ENCODE results near the gene CDCA4.

CDCA4 gene

DNA sequence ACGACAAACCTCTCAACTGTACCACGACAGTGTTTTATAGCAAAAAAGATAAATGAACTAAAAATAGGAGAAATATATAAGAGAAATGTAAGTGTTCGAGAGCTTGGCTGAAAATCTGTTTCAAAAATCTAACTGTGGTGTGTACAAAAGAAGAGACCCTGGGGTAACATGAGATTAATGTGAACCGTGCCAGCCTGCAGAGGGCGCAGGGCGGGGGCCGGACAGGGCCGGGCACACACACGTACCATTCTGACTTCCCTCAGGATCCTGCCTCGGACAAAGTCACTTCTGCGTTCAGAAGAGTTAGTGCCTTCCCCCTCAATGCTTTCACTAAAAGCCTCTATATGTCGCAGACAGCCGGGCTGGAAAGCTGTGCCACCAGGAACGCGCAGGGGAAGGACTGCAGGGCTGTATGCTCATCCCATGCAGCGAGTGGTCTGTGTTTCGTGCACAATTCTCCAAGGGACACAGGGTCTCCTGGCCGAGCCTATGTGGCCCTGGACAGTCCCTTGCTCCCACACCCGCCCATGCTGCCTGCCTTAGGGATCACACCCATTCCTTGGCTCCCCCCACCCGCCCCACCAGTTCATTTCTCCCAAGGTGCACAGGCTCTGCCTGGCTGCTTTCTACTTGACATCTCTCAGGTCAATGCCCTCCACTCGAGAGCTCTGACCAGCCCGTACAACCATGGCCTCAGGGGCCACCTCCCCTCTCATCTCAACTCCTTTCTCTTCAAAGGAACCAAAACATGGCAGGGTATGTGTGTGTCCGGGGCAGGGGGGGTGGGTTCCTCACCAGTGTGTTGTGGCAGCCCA lies 8.5 kb downstream of the CDCA4 start:
- no peak for DNase-seq

DNA sequence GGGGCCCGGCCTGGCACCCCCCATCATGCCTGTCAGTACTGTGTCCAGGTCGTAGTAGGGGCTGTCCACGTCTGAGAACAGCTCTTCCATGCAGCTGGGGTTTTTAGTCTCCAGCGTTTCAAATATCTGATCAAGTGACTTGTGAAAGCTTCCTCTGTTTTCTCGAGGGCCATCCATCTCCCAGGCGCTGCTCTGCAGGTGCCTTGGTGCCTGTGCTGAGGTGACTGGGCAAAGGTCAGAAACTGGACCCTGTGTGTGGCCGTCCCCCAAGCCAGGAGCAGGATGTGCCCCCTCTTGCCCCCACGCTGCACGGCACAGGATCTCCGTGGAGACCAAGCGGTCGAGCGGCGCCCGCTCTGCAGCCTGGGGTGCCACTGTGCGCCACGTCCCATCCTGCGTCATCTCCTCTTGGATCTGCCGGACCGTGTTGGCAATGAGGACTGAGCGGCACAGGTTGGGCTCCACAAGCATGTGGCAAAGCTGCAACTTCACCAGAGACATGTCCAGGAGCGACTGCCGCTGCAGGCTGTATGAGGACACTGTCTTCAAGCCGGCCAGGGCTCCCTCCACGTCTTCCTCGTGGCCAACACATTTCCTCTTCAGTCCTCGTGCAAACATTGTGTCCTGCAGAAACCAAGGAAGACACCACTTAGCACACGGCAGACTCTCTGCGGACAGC lies 9.4 kb downstream of the CDCA4 start:
- no peak for DNase-seq

DNA sequence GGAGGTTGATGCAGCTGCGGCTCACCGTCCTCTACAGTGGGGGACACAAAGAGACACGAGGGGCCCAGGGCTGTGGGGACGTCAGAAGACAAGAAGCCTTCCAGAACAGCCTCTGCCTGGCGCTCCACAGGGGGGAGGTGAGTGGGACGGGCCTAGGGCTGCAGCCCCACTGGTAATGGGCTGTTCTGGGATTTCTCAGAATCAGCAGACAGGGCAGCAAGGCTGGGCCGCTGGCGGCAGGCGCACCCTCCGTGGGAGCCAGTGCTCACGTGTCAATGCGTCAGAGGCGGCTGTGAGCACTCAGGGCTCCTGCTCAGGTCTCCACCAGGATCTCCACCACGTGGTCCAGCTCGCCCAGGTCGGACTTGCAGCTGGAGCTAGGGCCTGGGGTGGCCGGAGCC lies 10.0 kb downstream of the CDCA4 start:
- DNase-seq, result no peak

DNA sequence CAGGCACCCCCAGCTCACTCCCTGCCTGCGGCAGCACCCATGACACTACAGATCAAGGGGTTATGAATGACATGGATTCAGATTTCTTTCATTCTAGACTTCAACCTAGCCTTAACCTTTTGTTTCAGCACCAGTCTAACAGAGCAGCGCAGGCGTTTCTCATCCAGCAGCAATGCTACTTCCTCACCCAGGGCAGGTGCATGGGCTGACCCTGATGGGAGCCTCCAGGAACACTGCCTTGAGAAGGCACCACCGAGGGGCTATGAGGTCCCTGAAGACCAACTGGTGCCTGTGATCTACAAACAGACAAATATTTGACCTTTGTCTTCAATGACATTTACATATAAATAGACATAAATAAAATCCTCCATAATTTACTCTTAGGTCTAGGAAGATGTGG lies 10.8 kb downstream of the CDCA4 start:
- DNase-seq, result no peak

DNA sequence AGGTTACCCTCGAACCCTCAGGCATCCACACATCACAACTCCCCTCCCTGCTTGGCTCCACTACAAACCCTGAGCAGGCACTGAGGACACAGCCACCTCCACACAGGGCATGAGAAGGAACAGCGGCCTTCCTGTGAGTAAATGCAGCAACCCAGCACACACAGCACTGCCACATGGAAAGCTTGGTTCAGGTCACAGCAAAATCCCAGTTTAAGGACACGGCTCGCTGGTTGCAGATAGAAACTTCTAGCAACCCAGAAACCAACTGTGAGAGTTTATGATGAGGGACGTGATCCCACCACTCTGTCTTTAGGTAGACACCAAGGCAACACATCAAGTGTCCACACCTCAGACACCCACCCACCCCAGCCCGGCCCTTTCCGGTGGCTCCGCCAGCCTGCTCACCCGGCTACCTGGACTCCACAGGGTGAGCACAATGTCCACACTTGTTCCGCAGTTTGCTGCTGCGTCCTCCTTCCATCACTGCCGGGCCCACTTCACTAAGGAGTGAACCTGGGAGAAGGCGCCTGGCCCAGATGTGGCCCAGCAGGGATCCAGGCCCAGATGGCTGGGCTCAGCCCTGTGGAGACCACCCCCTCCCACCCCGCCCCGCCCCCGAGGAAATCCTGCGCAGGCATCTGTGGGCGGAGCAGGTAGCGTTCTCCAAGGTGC lies 13.2 kb downstream of the CDCA4 start:
- DNase-seq, result no peak

DNA sequence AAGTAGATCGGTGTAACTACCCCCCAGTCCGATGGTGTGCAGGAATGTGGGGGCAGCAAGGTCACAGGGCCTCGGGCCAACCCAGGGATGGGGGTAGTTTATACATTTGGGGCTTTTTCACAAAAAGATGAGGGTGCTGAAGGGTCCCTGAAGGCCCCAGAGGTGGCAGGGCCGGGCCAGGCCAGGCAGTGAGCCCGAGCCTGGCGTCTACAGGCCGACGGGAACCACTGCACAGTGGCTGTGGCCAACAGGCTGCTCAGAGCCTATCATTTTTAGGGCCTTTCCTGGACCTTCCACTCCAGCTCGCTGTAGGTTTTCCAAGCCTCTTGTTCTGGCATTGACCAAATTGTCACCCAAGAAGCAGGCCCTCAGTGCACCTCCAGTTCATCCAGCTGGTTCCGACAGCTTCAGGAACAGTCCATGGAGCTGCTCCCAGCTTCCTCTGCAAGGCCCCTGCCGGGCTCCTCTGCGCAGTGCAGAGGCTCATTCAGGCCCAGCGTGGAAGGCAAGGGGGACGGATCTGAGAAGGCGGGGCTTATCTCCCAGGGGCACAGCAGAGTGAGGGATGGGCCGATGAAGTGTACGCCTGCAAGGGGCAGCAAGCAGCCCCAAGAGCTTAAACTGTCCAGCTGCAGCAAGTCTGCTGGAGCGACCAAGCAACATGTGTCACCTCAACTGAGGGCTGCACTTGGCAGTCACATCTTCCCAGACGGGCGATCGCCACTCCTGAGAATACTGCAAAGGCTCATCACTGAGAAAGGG lies 13.9 kb downstream of the CDCA4 start:
- DNase-seq, result no peak

DNA sequence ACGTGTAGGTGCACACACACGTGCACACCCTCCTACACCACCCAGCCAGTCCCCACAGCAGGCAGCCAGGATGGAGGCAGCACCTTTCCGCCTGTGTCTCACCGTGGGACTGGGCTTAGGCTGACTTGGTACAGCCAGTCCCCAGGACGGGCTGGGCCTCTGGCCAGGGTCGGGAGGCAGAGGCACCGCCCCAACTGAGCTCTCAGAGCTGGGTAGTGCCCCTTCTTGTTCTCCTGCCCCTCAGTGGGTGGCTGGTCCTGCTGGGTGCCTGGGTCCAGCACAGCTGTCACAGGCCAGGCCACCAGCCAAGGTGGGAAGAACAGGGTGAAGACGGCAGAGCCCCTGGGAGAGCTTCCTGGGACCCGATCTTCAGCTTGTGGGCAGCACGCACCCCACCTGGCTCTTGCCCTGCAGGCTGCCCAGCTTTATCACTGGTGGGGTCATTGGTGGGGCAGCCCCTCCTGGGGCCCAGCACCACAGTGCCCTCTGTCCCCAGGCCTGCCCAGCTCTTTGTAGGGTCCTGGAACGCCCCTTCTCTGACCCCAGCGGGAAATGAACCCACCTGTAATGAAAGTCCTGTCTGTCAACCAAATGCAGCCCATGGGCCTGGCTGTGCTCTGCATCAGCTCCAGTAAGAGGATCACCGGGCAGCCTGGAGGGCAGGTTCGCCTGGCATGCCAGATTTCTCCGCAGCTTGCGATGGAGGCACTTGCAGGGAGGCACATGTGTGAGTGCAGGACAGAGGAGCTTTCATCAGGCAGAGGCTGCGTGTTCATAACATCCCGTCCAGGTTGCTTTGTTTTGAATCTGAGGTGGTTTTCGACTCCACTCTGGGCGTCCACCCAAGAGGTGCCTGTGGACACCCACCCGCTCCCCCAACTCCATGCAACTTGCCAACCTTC lies 14.7 kb downstream of the CDCA4 start:
- DNase-seq, result no peak

DNA sequence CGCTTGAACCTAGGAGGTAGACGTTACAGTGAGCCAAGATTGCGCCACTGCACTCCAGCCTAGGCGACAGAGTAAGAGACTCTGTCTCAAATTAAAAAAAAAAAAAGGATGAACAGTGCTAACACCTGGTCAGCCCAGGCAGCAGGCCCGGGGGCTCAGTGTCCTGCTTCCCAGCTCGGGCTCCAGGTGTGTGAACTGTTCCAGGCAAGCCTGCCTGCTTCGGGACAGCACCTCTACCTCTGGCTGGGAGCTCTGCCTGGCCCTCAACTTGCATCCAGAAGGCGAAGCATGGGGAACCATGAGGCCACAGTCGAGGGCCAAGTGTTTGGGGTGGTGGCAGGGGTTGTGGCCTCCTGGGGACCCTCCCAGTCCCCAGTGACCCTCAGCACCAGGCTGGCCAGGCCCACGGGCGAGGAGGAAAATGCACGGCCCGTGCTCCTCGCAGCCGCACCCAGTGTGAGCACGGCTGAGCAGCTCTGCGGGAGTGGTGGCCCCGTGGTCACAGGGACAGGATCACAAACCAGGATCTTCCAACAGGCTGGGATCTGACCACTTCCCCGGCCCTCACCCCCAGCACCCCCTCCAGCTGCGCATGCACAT lies 15.5 kb downstream of the CDCA4 start:
- DNase-seq, result no peak

DNA sequence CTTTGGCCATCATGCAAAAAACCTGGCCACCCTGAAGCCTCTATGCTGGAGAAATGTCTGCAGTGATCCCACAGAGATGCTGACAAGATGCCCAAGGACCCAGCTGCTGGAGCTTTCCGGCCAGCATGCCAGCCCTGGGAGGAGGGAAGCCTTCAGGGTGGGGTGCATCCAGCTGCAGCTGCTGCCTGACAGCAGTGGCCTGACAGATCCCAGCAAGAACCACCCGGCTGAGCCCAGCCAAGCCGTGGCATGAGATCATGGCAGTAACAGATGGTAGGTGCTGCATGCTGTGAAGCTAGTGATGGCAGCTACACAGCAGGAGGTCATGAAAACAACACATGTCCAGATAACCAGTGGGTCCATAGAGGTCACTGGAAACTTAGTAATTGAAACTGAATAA lies 21.5 kb downstream of the CDCA4 start:
- peak; percentile 40 for DNase-seq

DNA sequence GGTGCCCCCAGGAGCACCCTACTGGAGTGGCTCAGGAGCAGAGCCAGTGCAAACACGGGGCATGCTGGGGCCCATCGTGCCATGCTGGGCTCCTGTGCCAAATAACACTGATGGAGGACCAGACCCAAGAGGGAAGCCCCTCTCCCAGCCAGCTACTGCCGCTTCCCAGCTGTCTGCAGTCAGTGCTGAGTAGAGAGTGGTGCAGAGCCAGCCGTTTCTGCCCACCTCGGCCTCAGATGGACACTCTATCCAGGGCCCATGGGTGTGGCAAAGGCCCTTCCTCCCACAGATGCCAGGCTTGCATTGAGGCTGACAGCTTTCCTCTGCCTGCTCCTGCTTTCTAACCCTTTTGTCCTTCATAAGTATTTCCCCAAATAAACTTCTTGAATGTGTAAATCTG lies 22.1 kb downstream of the CDCA4 start:
- DNase-seq, result no peak

DNA sequence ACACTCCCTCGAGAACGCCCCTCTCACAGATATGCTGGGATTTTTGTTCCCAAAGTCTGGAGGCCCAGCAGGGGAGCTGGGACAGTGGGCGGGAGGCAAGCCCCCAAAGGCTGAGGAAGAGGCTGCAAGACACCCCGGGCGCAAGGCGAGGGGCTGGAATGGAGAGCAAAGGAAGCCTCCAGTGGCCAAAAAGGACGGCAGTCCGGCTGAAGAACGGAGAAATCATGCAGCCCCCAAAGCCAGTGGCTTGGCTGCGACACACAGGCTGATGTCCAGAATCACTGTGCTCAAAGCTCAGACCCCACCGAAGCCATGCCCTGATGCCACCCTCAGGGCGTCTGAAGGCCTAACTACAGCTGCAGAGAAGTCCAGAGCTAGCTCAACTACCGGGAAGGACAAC lies 24.4 kb downstream of the CDCA4 start:
- no peak for DNase-seq

DNA sequence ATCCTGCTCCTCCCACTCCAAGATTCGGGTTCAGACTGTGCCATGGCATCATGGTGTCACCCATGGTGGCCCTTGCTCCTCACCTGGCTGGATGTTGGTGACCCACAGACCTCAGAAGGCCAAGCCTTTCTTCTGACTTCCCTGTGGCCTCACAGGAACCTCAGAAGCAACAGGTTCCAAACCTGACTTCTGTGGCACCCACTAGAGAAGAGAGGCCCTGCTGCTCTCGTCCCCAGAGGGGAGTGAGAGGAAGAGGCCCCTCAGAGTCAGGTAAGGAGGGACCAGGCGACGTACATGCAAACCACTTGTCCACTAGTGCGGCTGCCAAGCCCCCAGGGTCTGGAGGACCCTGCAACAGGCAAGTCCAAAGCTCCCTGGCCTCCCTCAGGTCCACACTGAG lies 24.9 kb downstream of the CDCA4 start:
- DNase-seq, result no peak

DNA sequence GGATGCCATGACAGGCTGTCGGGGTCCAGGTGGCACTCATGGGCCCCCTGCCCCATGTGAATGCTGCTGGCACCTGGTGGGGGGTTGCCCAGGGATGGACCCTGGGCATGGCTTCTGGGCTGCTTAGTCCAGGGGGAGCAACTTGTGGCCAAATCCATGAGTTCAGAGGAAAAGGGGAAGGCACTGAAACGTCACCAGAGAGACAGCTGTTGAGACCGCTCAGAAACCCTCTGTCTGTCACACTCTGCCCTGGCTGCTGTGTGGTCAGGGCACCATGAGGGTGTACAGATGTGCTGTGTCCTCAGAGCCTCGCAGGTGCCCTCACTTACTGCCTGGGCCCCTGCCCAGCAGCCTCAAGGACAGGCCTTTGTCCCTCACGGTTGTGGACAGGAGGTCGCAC lies 25.9 kb downstream of the CDCA4 start:
- DNase-seq, result no peak

DNA sequence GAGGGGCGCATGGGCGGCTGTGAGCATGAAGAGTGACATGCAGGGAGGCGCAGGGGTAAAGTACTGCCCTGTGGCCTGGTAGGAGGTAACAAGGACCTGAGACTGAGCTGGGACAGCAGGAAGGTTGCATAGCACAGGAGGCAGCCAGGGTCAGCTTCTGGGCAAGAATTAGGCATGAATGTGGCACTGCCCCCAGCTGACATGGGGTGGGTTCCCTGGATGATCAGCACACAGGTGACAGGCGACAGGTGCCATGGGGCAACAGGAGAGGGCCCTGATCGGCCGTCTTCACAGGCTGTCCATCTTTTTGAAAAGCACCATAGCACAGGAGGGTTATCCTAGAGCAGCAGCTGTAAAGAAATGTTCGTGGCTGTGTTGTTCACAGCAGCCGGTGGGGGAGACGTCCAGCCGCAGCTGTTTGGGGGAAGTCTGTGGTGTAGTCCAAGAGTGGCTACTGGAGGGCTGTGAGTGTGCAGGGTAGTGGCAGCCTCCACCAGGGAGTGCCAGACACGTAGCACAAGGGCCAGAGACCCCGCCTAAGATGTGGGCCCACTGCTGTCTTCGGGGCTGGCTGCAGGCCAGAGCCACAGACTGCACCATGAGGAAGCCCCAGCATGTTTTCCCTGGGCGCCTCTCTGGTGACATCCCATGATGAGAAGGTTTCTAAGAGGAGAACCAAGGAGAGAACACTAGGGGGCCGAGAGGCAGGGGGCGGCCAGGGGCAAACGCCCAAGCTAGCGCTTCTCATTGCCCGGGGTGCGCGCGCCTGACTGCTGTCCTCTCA lies 26.9 kb downstream of the CDCA4 start:
- DNase-seq, result no peak

DNA sequence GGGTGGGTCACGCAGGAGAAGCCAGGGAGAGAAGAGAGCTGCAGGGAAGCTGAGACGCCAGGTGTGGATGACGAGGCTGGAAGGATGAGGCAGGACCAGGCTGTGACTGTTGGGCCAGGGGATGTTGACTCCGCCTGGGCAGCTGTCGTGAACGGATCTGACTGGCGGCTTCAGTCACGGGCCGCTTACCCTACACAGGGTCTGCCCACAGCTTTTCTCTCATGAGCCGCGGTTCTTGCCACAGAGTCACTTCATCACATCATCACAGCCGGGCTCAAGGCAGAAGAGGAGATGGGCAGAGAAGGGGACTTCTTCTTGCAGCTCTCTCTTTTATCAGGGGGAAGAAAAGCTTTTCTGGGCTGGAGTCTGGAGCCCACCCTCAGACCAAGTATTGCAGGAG lies 27.6 kb downstream of the CDCA4 start:
- DNase-seq, result no peak

DNA sequence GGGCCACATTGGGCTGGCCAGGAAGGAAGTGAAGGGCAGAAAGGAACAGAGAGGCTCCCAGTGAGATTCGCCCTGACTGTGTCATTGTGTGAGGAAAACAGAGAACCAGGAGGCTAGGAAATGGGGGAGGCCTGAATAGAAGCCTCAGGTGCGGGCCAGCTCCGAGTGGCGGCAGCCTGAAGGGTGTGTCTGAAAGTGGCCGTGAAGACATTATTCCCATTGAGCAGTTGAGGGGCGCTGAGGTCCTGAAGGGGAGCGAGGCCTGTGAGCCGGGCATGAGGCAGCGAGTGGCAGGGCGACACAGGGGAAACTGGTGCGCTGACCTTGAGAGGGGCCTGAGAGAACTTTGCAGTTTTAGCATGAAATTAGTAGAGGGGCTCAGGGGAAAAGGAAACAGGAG lies 28.4 kb downstream of the CDCA4 start:
- no peak for DNase-seq

DNA sequence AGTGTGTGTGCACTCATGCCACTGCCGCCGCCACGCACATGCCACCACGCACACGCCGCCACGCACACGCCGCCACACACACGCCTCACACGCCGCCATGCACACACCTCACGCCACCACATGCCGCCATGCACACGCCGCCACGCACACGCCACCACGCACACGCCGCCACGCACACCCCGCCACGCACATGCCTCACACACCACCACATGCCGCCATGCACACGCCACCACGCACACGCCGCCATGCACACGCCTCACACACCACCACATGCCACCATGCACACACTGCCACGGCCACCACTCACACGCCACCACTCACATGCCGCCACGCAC lies 29.0 kb downstream of the CDCA4 start:
- no peak for DNase-seq

DNA sequence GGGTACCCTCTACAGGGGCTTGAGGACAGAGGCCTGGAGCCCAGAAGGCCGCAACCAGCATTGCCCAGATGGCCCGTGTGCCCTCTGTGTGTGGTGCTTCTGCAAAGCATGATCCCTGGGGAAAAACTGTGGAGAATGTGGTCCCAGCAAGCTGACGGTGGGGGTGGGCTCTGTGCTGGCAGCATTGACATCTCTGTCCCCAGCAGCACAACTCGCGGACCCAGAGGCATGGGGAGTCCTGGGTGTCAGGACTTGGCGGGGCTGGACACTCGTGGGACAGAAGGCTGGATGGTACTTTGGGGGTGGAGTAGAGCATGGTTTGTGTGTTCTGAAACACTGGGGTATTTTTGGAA lies 31.0 kb downstream of the CDCA4 start:
- no peak for DNase-seq

DNA sequence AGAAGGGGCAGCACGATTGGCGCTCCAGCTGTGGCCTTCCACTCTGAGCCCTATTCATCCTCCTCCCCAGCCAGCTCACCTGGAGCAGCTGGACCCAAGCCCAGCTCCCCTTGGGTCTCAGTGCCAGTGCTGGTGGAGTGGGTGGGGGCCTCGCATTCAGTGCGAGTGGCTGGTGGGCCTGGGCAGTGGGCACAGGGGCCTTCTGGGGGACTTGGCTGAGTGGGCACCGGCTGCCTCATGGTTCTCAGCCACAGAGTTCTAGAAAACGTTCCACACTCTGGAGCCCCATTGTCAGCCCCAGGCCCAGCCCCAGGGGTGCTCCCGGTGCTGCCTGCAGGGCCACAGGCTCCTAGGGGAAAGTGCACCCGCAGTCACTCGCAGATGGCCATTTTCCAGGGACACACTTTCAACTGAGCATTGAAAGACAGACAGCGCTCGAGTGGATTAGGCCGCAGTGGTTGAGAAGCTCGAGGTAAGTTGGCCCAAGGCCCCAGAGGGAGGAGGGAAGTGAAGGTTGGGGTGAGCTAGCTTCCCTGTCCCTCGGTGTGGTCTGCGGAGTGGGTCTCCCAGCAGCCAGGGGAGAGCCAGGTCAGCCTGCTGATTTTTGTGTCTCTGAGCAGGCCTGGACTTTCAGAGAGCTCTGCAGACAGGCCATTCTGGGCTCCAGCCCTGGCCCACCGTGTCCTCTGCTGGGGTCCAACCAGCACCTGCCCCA lies 31.5 kb downstream of the CDCA4 start:
- no peak for DNase-seq

DNA sequence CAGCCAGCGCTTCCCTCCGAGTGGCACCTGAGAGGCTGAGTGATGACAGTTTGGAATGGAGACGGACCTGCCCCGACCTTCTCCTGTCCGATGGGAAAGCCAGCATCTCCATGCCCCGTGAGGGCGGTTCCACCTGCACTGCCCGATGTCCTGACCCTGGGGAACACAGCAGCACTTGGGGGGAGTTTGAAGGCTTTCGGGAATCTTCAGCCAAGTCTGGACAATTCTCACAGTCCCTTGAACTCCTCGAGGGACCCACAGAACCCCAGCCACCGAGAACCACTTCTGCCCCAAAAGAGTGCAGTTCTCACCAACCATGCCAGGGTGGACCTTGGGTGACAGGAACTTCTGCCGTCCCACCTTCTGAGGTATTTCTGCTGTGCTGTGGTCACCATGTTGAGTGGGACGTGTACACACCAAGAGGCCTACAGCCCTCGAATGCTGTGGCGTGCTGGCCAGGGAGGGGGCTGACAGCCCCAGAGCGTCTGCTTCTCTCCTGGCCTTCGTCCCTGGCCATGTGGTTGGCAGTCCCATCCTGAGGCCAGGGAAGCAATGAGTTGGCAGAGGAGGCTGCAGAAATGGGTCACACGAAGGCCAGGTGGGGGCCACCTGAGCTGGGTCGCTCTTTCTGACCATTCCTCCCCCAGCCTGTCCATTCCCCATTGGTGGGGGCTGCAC lies 34.3 kb downstream of the CDCA4 start:
- no peak for DNase-seq

All from NCI-H524 treated with DMSO at 0.1 percent for 48 hours (cell line).